NCI-H226 (cell line): ENCODE results near the gene MARCHF7.
"Not testable (repeated sequence)": the region's sequence is repeated elsewhere in the genome, so short reads cannot be mapped to it uniquely, and the experiment has no call there.

Experiments
- DNase-seq: peaks from one replicate; pipeline ENCODE4 v3.0.0-alpha.2; 2015

The MARCHF7 gene

DNA sequence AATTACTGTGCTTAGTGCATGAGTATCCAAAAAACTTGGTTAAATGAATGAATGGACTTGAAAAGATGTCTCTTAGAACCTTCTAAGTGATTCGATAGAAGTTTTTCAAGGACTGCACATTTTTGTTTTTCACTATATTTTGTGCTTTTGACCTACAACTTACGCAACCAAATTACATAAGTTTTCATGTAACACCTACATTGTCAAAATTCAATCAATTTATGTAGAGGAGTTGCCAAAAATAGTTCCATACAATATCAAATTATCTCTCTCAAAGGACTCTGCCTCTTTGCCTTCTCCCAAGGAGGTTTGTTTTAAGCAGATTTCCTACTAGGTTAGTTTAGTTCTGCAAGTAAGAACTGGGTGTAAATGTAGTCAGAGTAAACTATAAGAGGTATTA, 10.3 kb downstream of the MARCHF7 start:
- no peak for DNase-seq

DNA sequence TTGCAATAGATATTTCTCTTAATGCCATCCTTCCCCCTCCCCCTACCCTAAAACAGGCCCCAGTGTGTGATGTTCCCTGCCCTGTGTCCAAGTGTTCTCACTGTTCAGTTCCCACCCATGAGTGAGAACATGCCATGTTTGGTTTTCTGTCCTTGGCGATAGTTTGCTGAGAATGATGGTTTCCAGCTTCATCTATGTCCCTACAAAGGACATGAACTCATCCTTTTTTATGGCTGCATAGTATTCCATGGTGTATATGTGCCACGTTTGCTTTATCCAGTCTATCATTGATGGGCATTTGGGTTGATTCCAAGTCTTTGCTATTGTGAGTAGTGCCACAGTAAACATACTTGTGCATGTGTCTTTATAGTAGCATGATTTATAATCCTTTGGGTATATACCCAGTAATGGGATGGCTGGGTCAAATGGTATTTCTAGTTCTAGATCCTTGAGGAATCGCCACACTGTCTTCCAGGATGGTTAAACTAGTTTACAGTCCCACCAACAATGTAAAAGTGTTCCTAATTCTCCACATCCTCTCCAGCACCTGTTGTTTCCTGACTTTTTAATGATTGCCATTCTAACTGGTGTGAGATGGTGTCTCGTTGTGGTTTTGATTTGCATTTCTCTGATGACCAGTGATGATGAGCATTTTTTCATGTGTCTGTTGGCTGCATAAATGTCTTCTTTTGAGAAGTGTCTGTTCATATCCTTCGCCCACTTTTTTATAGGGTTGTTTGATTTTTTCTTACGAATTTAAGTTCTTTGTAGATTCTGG, 12.7 kb downstream of the MARCHF7 start:
- DNase-seq: not testable (repeated sequence)

DNA sequence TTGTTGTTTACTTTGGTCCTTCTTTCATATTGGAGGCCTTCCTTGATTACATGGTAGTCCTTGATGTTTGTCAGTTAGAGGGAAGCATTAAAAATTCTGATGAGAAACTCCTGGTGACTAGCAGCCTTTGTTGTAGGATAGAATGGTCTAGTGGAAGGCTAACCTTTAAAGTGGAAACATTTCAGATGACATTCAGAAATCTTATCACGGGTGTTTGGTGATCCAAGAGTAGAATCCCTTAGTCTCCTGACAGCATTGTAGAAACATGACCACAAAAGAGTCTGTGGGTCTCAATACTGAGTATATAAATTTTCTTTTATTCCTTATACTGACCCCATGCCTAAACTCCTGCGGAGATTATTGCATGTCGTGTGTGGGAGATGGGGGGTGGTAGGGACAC, 13.4 kb downstream of the MARCHF7 start:
- no peak for DNase-seq

DNA sequence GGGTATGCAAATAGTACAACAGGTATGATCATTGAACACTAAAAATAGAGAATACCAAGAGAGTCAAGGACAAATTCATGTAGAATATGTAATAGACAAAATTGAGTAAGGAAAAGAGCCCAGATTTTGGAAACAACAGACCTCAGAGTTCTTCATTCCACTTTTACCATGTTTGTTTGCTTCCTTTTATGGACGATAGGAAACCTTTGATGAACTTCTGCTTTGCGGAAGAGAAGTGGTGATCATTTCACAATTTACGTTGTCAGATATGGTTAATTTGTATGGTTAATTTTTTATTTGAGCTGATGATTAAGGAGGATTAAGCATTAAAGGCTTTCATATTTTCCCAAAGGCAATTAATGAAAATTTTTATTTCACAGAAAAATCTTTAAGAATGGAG, 16.3 kb downstream of the MARCHF7 start:
- DNase-seq: no peak

DNA sequence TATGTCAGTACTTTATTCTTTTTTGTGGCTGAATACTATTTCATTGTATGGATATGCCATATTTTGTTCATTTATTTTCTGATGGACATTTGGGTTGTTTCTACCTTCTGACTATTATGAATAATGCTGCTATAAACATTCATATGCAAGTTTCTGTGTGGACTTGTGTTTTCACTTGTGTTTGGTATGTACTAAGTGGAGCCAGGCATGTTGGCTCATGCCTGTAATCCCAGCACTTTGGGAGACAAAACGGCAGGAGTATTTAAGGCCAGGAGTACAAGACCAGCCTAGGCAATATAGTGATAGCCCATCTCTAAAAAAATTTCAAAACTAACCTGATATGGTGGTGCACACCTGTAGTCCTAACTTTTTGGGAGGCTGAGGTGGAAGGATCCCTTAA, 23.3 kb downstream of the MARCHF7 start:
- no peak for DNase-seq

DNA sequence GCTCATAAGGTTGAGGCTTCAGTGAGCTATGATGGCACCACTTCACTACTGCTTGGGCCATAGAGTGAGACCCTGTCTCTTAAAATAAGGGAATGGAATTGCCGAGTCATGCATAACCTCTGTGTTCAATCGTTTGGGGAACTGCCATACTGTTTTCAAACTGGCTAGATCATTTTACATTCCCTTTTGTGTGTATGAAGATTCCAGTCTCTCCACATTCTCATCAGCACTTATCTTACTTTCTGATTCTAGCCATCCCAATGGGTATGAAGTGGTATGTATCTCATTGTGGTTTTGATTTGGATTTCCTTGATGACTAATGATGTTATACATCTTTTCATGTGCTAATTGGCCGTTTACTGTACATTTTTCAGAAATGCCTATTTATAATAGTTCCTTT, 23.7 kb downstream of the MARCHF7 start:
- peak; percentile 68 for DNase-seq

DNA sequence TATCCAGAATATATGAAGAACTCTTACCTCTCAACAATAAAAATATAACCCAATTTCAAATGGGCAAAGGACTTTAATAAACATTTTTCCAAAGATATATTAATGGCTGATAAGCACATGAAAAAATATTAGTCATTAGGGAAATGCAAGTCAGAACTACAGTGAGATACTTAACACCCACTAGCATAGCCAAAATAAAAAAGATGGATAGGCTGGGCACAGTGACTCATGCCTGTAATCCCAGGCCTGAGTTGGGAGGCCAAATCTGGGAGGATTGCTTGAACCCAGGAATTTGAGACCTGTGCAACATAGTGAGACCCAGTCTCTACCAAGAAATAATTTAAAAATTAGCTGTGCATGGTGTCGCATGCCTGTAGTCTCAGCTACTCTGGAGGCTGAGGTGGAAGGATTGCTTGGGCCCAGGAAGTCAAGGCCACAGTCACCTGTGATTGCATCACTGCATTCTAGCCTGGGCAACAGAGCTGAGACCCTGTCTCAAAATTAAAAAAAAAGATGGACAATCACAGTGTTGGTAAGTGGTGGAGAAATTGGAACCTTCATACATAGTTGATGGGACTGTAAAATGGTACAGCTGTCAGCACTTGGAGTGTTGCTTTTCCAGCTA, 25.1 kb downstream of the MARCHF7 start:
- DNase-seq: peak; percentile 61

DNA sequence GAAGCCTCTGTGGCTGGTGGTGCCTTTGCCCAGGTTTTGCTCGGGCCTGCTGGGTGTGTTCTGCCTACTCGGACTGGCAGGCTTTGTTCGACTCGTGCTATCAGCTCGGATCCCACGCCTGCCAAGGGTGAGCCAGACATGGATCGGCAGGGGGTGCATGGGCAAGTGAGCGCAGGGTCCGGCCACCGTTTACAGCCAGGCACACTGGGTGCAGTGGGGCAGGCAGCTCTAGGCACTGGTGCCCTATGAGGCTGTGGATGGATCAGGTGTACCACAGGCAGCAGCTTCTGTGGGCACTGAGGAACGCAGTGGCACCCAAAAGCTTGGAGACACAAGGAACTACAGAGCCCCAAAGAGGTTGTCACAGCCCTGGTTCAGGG, 25.6 kb downstream of the MARCHF7 start:
- no peak for DNase-seq

DNA sequence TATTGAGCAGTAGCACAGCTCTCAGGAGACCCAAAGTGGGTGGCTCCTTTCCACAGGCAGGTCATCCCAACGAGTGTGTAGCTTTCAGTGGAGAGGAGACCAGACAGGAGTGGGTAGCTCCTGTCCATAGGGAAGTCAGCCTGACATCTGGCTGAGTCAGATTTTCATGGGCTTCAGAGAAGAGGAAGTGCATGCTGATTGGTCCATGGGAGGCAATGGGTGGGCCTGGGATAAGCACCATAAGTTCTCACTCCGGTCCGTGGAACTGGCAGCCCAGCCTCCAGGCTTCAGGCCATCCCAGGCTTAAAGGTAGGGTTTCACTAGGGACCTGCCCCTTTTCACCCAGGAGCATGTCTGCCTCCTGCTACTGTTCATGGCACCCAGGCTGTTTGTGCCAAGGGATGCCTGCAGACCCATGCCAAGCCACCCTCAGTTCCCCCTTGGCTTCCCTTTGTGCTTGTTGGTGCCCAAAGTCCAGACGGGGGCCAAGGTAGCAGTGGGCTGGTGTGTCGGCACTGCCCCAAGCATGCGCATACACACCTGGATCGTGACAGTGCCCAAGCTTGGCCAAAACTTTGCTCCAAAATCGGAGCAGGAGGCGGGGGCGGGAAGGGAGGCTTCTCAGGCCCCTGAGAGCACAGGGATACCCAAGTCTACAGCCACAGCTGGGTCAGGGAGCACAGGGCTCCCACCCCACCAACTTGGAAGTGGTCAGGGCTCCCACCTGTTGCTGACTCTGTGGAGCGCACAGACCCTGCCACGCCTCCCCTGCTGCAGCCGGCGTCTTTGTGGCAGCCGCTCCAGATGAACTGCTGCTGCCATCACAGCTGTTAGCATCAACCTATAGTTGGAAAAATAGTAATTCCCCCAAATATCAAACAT, 26.4 kb downstream of the MARCHF7 start:
- peak; percentile 29 for DNase-seq

DNA sequence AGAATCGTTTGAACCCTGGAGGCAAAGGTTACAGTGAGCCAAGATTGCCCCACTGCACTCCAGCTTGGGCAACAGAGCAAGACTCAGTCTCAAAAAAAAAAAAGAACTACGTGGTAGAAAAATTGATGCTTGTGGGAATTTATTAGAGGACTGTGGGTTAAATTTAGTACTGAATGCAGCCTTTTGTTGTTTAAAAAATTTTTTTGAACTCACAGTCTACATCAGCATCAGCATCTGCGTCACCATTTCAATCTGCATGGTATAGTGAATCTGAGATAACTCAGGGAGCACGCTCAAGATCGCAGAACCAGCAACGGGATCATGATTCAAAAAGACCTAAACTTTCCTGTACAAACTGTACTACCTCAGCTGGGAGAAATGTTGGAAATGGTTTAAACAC, 30.5 kb downstream of the MARCHF7 start:
- no peak for DNase-seq

DNA sequence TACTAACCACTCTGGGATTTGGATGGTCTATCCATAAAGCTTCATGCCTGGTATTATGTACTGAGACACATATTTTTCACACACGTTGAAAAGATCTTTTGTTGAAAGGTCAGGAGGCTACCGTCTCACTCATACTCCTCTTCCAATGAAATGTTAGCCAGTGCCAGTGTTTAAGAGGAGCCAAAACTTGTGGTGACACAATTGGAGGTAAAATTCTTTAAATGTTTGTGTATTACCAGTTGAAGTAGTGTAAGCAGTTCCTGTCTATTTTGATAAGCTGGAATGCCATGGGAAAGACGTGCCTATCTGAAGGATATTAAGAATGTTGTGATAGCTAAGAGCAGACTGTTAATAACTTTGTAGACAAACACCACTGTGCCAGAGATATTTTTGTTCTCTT, 32.1 kb downstream of the MARCHF7 start:
- peak; percentile 77 for DNase-seq

DNA sequence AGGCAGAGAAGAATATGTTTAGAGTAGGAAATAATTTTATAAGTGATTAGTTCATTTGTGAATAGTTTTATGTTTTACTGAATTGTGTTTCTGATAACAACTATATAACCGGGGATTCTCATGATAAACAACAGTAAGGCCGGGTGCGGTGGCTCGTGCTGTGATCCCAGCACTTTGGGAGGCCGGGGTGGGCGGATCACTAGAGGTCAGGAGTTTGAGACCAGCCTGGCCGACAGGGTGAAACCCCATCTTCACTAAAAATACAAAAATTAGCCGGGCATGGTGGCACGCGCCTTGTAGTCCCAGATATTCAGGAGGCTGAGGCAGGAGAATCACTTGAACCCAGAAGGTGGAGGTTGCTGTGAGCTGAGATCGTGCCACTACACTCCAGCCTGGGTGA, 32.9 kb downstream of the MARCHF7 start:
- not testable (repeated sequence) for DNase-seq

DNA sequence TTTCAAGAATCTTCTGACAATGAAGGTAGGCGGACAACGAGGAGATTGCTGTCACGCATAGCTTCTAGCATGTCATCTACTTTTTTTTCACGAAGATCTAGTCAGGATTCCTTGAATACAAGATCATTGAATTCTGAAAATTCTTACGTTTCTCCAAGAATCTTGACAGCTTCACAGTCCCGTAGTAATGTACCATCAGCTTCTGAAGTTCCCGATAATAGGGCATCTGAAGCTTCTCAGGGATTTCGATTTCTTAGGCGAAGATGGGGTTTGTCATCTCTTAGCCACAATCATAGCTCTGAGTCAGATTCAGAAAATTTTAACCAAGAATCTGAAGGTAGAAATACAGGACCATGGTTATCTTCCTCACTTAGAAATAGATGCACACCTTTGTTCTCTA, 35.8 kb downstream of the MARCHF7 start:
- no peak for DNase-seq

DNA sequence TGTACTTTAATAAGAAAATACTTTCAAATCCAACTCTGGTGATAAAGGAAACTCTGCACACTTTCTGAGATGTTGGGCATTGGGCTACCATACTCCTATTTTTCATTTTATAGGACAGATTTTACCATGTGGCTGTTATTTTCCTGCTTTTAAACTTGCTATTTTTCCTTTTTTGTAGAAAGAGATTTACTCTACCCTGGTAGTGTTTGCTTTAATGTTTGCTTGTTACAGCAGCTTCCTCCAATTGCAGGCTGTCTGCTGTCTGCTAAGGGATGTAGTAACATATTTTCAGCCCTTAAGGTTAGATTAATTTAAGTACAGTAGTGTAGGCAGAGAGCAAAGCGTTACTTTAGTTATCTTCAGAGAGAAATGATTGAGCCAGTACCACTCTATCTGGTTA, 38.6 kb downstream of the MARCHF7 start:
- DNase-seq: no peak

DNA sequence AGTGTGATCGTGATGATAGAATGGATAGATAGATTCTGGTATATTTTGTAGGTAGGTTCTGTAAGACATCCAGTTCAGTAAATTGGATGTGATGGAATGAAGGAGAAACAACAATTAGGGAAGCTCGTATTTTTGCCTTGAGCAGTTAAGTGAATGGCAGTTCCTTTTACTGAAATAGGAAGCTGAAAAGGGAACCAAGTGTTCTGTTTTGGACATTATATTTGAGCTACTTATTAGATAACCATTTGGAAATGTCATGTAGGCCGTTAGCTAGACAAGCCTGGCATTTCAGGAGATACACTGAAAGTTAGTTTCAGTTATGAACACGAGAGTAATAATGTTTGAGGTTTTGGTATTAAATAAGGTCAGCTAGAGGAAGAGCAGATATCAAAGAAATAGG, 41.5 kb downstream of the MARCHF7 start:
- DNase-seq: no peak

DNA sequence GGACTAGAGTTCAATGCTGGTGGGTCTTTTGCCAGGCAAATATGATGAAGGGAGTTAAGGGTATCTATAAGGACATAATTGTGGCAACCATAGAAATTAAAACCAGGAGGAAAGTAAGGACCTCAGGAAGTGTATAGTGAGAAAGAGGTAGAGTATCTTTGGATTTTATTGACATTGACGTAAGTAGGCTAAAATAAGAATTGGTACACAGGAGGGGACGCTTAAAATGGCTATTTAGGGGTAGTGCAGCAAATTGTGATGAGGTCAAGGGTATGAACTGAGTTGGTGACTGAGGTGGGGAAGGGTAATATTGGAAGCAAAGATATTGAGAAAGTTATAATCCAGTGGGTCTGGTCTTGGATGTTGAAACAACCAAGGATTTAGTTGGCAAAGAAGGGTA, 42.7 kb downstream of the MARCHF7 start:
- DNase-seq: no peak

DNA sequence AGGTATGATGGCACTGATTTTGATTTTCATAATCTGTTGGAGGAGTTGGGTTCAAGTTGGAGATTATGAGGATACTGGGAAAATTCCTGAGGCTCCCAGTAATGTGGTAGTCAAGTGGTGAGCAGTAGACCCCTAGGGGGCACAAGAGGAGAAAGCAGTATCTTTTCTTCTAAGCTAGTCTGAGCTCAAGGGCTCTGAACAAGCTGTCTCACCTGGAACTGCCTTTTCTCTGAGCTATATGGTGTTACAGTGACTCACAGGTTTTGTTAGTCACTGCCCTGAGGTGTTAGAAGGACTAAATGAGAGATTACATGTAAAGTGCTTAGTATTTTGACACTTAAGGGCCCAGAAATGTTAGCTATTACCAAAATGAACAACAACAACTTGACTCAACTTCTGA, 43.5 kb downstream of the MARCHF7 start:
- peak; percentile 96 for DNase-seq

DNA sequence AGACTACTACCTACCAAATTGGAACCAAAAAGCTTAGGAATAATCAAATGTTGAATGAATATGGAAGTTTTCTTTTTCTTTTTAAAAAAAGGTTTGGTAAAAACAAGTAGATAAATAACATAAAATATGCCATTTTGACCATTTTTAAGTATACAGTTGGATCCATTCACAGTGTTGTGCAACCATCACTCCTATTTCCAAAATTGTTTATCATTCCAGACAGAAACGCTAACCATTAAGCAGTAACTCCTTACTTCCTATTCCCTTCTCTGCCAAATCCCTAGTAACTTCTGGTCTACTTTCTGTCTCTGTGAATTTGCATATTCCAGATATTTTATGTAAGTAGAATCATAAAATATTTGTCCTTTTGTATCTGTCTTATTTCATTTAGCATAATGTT, 45.9 kb downstream of the MARCHF7 start:
- no peak for DNase-seq

DNA sequence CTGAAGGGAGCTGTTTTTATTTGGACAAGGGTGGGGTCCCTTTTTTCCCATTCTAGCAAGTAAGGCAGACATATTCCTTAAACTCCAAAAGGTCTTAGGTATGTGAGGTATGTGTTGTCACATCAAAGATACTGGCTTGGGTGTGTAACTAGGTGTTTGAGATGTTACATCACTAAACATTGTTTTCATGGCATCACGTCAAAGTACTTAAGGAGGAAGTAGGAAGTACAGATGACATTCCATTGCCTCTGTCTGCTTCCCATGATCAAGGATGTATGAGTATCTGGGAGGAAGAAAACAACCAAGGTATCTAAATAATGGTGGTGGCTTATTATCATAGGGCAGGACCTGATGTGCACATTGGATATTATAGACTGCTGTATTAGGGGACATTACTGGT, 46.4 kb downstream of the MARCHF7 start:
- peak; percentile 69 for DNase-seq

DNA sequence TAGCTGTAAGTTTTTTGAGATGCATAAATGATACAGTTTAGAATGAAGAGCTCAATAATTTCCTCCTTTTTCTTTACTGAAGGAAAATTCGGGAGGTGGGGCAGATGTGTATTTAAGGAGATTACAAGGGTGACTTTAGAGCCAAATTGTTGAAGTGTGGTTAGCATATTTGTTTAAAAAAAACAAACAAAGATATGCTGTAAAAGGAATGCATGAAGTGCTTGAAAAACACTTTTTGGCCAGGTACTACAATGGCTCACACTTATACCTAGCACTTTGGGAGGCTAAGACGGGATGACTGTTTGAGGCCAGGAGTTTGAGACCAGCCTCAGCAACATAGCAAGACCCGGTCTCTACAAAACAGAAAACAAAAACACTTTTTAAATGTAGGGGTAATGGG, 47.3 kb downstream of the MARCHF7 start:
- no peak for DNase-seq

DNA sequence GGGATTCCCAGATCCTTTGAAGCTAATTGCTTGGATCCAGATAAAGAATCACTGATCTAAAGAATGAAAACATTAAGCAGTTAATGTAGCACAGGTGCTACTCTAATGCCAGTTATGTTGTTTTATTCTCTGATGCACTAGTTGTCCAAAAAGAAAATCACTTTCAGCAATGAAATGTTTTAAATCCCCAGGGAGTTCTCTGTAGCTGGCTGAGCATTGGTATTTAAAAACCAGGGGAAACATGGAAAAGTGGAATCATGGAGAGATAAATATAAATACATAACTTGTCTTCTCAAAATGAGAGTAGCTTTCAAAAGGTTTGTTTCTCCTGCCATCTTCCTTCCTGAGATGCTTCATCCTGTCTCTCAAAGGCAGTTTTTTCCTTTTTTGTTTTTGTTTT, 48.0 kb downstream of the MARCHF7 start:
- no peak for DNase-seq

DNA sequence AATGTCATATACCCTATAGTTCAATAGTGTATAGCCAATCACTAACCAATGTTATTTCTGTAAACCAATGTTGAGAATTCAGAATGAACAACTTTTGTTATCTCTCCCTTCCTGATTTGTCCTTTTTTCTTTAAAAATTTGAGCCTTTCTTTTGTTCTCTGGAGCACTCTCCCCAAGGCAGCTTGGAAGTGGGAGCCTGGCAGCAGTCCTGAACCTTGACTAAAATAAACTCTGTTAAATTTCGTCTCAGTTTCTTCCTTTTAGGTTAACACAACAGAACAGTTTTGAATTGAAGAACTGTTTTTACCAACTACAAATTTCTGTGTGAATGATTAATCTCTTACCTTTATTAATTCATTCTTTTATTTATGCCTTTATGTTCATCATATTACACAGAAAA, 49.8 kb downstream of the MARCHF7 start:
- no peak for DNase-seq
